ENCODE results near the gene SLC41A2.

Gene SLC41A2

GRCh38 chr12:104925501-104925900, 32.6 kb downstream of the SLC41A2 start:
- TF ChIP-seq TAF1 (IDR thresholded peaks at IDR 0.05; ENCODE audit: borderline replicate concordance, insufficient read depth, low read length), result no peak

GRCh38 chr12:104921340-104921739, 36.8 kb downstream of the SLC41A2 start:
- no peak for TF ChIP-seq FOXP2 (optimal IDR thresholded peaks at IDR 0.05; ENCODE audit: borderline replicate concordance, extremely low read depth, extremely low read length, insufficient read depth)
- no peak for TF ChIP-seq TAF1 (IDR thresholded peaks at IDR 0.05; ENCODE audit: borderline replicate concordance, insufficient read depth, low read length)
- TF ChIP-seq POLR2AphosphoS5 (IDR thresholded peaks at IDR 0.05; ENCODE audit: low read depth, low read length), result no peak
- no peak for TF ChIP-seq SIN3A (IDR thresholded peaks at IDR 0.05; ENCODE audit: borderline replicate concordance, insufficient read depth, low read length)
- TF ChIP-seq REST (IDR thresholded peaks at IDR 0.05; ENCODE audit: insufficient read depth in 1 of 2, low read depth in 2 of 2, low read length in 2 of 2), result no peak

DNA sequence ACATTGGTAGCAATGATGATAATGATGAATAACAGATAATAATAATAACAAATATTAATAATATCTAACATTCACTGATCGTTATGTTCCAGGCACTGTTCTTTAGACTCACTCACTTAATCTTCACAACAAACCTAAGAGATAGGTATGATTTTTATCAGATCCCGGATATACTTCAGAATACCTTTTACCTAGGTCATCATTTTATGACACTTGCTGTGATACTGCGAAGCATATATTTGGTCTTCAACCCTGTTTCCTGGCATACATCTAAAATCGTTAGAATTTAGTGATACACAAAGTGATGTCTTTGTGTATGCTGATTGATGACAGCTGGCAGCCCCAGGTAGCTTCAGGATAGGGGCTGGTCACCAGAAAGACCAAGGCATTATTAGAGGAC, 46.1 kb downstream of the SLC41A2 start:
- TF ChIP-seq FOXP2 (optimal IDR thresholded peaks at IDR 0.05; ENCODE audit: borderline replicate concordance, extremely low read depth, extremely low read length, insufficient read depth) (no peak), REST (IDR thresholded peaks at IDR 0.05; ENCODE audit: insufficient read depth in 1 of 2, low read depth in 2 of 2, low read length in 2 of 2) (no peak), SIN3A (IDR thresholded peaks at IDR 0.05; ENCODE audit: borderline replicate concordance, insufficient read depth, low read length) (no peak), POLR2AphosphoS5 (IDR thresholded peaks at IDR 0.05; ENCODE audit: low read depth, low read length) (no peak), TAF1 (IDR thresholded peaks at IDR 0.05; ENCODE audit: borderline replicate concordance, insufficient read depth, low read length) (no peak)

- no peak for TF ChIP-seq TAF1 (IDR thresholded peaks at IDR 0.05; ENCODE audit: borderline replicate concordance, insufficient read depth, low read length)
- TF ChIP-seq FOXP2 (optimal IDR thresholded peaks at IDR 0.05; ENCODE audit: borderline replicate concordance, extremely low read depth, extremely low read length, insufficient read depth), result no peak
- TF ChIP-seq SIN3A (IDR thresholded peaks at IDR 0.05; ENCODE audit: borderline replicate concordance, insufficient read depth, low read length), result no peak
- no peak for TF ChIP-seq POLR2AphosphoS5 (IDR thresholded peaks at IDR 0.05; ENCODE audit: low read depth, low read length)
- TF ChIP-seq REST (IDR thresholded peaks at IDR 0.05; ENCODE audit: insufficient read depth in 1 of 2, low read depth in 2 of 2, low read length in 2 of 2), result no peak
Observed at GRCh38 chr12:104910196-104910840, 47.8 kb downstream of the SLC41A2 start.

DNA sequence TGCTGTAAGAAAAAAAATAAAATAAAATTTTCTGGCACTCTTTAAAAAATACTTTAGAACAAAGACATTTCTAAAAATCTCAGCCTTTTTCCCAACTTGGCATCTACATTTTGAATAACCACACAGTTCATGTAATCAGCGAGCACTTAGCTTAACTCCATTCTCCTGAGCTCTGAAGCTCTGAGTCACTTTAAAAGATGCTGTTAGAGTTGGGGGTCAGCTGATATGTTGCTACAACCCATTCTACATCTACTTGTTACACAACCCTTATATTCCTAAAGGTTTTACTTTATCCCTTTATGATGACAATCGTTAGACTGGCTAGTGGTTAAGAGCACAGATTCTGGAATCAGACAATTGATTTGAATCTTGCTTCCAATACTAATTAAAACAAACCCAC, 48.3 kb downstream of the SLC41A2 start:
- TF ChIP-seq FOXP2 (optimal IDR thresholded peaks at IDR 0.05; ENCODE audit: borderline replicate concordance, extremely low read depth, extremely low read length, insufficient read depth) (no peak), REST (IDR thresholded peaks at IDR 0.05; ENCODE audit: insufficient read depth in 1 of 2, low read depth in 2 of 2, low read length in 2 of 2) (no peak), TAF1 (IDR thresholded peaks at IDR 0.05; ENCODE audit: borderline replicate concordance, insufficient read depth, low read length) (no peak), POLR2AphosphoS5 (IDR thresholded peaks at IDR 0.05; ENCODE audit: low read depth, low read length) (no peak), SIN3A (IDR thresholded peaks at IDR 0.05; ENCODE audit: borderline replicate concordance, insufficient read depth, low read length) (no peak)
